K562 (cell line): Measurements from ENCODE around the gene SNAI1. TPM values are rescaled to one million over a fixed set of nuclear protein-coding genes. Genes with fewer than 3 reads are reported as not detected.

Experiments
- BCOR ChIP-seq: fragments of 450-650 bp; IDR thresholded peaks from 2 replicates; pipeline ENCODE4 v1.6.1; 2016
- CBFA2T2 ChIP-seq: fragments of 450-650 bp; conservative IDR thresholded peaks from 2 replicates; pipeline ENCODE4 v1.6.1; 2017; ENCODE audit warnings: mild to moderate bottlenecking
- CHD7 ChIP-seq: fragments of 200-600 bp; sonication (generic); IDR thresholded peaks from one replicate; pipeline ENCODE4 v1.6.1; 2012; ENCODE audit warnings: mild to moderate bottlenecking, low read depth, low read length, inconsistent platforms
- DLX4 ChIP-seq: fragments of 250-450 bp; sonication (Bioruptor Pico); IDR thresholded peaks from 2 replicates; pipeline ENCODE4 v1.6.1; 2021; ENCODE audit warnings: mild to moderate bottlenecking
- DPF2 ChIP-seq: fragments of 450-650 bp; IDR thresholded peaks from 2 replicates; pipeline ENCODE4 v1.6.1; 2016
- FOSL1 ChIP-seq: fragments of 200-800 bp; sonication (Bioruptor generic); conservative IDR thresholded peaks from 2 replicates; pipeline ENCODE4 v1.6.1; 2016; ENCODE audit warnings: missing genetic modification characterization, missing compliant biosample characterization
- GABPB1 ChIP-seq: sonication (generic); formaldehyde crosslinking; IDR thresholded peaks from 2 replicates; pipeline ENCODE4 v1.8.0; 2022; ENCODE audit warnings: mild to moderate bottlenecking, missing genetic modification reagents
- ID3 ChIP-seq, 2 experiments: fragments of 250-450 bp in 1 of 2; fragments of 450-650 bp in 1 of 2; sonication (Bioruptor Pico) in 1 of 2; IDR thresholded peaks; 2 replicates each; pipeline versions ENCODE4 v1.6.1 to v1.8.0; 2016 to 2021; ENCODE audit warnings: mild to moderate bottlenecking in 2 of 2, moderate library complexity in 2 of 2, missing compliant biosample characterization in 1 of 2, missing genetic modification characterization in 1 of 2
- MCM2 ChIP-seq: fragments of 450-650 bp; IDR thresholded peaks from 2 replicates; pipeline ENCODE4 v1.6.1; 2017; ENCODE audit warnings: low read depth, mild to moderate bottlenecking
- MXI1 ChIP-seq: IDR thresholded peaks from 2 replicates; pipeline ENCODE4 v1.6.1; 2011; ENCODE audit warnings: low read depth, mild to moderate bottlenecking, improper control_type of control experiment, low read length
- NCOA4 ChIP-seq: fragments of 450-650 bp; IDR thresholded peaks from 2 replicates; pipeline ENCODE4 v1.6.1; 2018; ENCODE audit warnings: mild to moderate bottlenecking; ENCODE audit not compliant: partially characterized antibody
- NFIC ChIP-seq: fragments of 450-650 bp; IDR thresholded peaks from 2 replicates; pipeline ENCODE4 v1.6.1; 2017; ENCODE audit warnings: mild to moderate bottlenecking, inconsistent platforms
- NR3C1 ChIP-seq: sonication (generic); formaldehyde crosslinking; IDR thresholded peaks from 2 replicates; pipeline ENCODE4 v1.8.1; 2022; ENCODE audit warnings: missing genetic modification reagents
- YBX1 ChIP-seq: fragments of 450-650 bp; IDR thresholded peaks from 2 replicates; pipeline ENCODE4 v1.7.1; 2016; ENCODE audit warnings: mild to moderate bottlenecking
- ZC3H4 ChIP-seq: sonication (generic); formaldehyde crosslinking; IDR thresholded peaks from 2 replicates; pipeline ENCODE4 v1.9.0; 2021; ENCODE audit warnings: missing genetic modification reagents, borderline replicate concordance
- ZEB2 ChIP-seq: fragments of 450-650 bp; IDR thresholded peaks from 2 replicates; pipeline ENCODE4 v1.6.1; 2016
- ZNF707 ChIP-seq: fragments of 250-450 bp; sonication (Bioruptor Pico); conservative IDR thresholded peaks from 2 replicates; pipeline ENCODE4 v1.8.0; 2022; ENCODE audit warnings: inconsistent platforms, mild to moderate bottlenecking, moderate library complexity
- polyA plus RNA-seq, 8 experiments: library from polyadenylated mRNA; depleted of rRNA in 4 of 8; stranded (reverse) in 5 of 8; unstranded in 3 of 8; fragments of >200 nt; fragmentation: Nextera tagmentation in 2 of 8; fragmentation: Illumina TruSeq in 1 of 8; extraction: Ambion mirVana in 2 of 8; extraction: Trizol in 1 of 8; gene quantifications; 2 replicates each; pipeline versions ENCODE4 v1.2.1 to v1.2.3, GENCODE V29; 2011 to 2014; ENCODE audit warnings: inconsistent platforms in 1 of 8, missing spikeins in 1 of 8
- total RNA-seq, 7 experiments: library from RNA; depleted of rRNA in 6 of 7; stranded (reverse); fragments of >200 nt in 6 of 7; fragmentation: Illumina TruSeq in 2 of 7; extraction: Trizol in 2 of 7; gene quantifications; 2 replicates each; pipeline versions ENCODE4 v1.2.1 to v1.2.3, GENCODE V29; 2011 to 2021; ENCODE audit warnings: low replicate concordance in 1 of 7

SNAI1 gene
- total and polyA plus RNA-seq, 9 of the 15 experiments (the other 6 are each of a cell fraction or from before 2014, with no cell fraction given), result 0.32 to 11.6 (median 2.0) TPM

GRCh38 chr20:49987015-49987867 lies 4.5 kb downstream of the SNAI1 start (continued):
- TF ChIP-seq CHD7 (no peak), DLX4 (CRISPR knock-in tag) (no peak), ID3 (CRISPR knock-in tag; IDR thresholded peaks at IDR 0.05) (no peak), ID3 (tag; IDR thresholded peaks at IDR 0.05) (peak; percentile 23; the same call in 1 of the 2 replicates), YBX1 (no peak), MCM2 (no peak), NCOA4 (peak; percentile 12), FOSL1 (tag) (peak; percentile 61), DPF2 (peak; percentile 26; the same call in 1 of the 2 replicates), ZNF707 (CRISPR knock-in tag) (no peak), ZC3H4 (CRISPR knock-in tag) (0 out of 2 replicates have a peak, but pooled peaks have one; percentile 77), GABPB1 (peak; percentile 39; the same call in 1 of the 2 replicates), ZEB2 (0 out of 2 replicates have a peak, but pooled peaks have one; percentile 21), MXI1 (no peak), CBFA2T2 (no peak), BCOR (peak; percentile 98), NFIC (no peak), NR3C1 (CRISPR knock-in tag) (no peak)
